Tibial nerve (tissue), 3 donors: Measurements from ENCODE around the gene GSX1.

Experiments
- CTCF ChIP-seq, 5 experiments: fragments of 200-600 bp in 3 of 5; fragments of 450-650 bp in 2 of 5; sonication (generic) in 3 of 5; IDR thresholded peaks; one replicate each; pipeline ENCODE4 v1.5.1; 2016 to 2019; ENCODE audit warnings: antibody characterized with exemption in 5 of 5, mild to moderate bottlenecking in 3 of 5, moderate library complexity in 2 of 5
- POLR2A ChIP-seq, 2 donors: fragments of 450-650 bp; IDR thresholded peaks; one replicate each; pipeline ENCODE4 v1.6.1; 2017; ENCODE audit warnings: antibody characterized with exemption in 2 of 2, mild to moderate bottlenecking in 2 of 2, moderate library complexity in 2 of 2

DNA sequence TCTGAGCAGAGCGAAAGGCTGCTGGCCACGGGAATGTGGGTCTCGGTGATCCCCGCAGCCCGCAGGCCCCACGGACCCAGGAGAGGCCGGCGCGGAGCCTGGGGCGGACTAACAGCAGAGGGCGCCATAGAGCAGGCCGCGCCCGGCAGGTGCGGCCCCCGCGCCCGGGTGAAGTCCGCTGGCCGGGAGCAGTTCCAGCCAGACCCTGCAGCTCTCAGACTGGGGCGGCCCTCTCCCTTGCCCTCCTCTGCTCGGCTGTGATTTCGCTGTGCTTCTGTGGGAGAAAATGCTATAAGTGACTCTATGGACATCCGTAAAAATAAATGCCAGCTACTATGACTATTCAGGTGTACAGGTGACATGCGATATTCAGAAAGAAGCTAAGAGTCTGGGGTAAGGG, 37.7 kb downstream of the GSX1 start:
- TF ChIP-seq CTCF (IDR thresholded peaks at IDR 0.05) (peak; percentile 71 to 95 (median 90)), POLR2A (IDR thresholded peaks at IDR 0.05) (no peak)
